Myocyte (in vitro differentiated cells): Measurements from ENCODE around the gene JPH4. TPM values are rescaled to one million over a fixed set of nuclear protein-coding genes. Genes with fewer than 3 reads are reported as not detected.

Source experiments
- DNase-seq: peaks from one replicate; pipeline ENCODE4 v3.0.0-alpha.2; 2012; ENCODE audit warnings: low read depth
- total RNA-seq: library from RNA; depleted of rRNA; stranded (reverse); fragments of >200 nt; gene quantifications from 2 replicates; pipeline ENCODE4 v1.2.3, GENCODE V29; 2014

The JPH4 gene
- total RNA-seq, 1 donor from 2014 or later, result not detected

GRCh38 chr14:23564876-23565275, 13.7 kb downstream of the JPH4 start:
- DNase-seq, result no peak

GRCh38 chr14:23564181-23564812, 14.3 kb downstream of the JPH4 start:
- DNase-seq, result no peak

GRCh38 chr14:23563473-23564180, 15.0 kb downstream of the JPH4 start:
- DNase-seq, result no peak

GRCh38 chr14:23562822-23563472, 15.6 kb downstream of the JPH4 start:
- DNase-seq, result peak; percentile 53

DNA sequence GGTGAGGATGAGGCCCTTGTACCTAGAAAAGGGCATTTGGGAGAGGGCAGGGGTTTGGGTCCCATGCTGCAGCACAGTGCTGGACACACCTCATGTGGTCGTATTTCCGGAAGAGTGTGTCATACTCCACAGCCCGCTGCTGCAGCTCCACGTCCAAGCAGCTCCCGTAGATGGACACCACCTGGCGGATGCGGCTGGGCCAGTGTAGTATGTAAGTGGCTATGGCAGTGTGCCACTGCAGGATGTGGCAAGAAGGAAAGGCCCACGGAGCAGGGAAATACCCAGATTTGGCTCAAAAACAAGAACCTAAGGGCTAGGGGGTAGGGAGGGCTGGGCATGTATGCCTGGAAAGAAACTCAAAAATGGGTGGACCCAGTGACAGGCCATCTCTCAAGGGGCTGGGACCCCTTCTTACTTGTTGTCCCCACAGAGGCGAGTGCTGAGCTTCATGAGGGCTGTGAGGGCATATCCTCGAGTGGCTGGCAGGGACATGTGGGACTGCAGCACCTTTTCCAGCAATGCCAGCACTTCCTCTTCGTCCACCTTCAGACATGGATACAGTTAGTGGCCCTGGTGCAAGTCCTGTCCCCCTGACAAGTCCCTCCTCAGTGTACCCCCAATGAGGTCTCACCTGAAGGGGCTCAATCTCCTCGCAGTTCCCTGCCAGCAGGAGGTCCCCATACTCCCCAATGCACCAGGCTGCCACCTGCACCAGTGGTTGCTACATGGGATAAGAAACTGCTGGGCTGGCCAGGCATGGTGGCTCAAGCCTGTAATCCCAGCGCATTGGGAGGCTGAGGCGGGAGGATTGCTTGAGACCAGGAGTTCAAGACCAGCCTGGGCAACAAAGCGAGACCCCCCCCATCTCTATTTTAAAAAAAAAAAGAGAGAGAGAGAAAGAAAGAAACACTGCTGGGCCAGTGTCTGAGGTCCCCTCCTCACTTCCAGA, 16.4 kb downstream of the JPH4 start:
- peak; percentile 44 for DNase-seq

DNA sequence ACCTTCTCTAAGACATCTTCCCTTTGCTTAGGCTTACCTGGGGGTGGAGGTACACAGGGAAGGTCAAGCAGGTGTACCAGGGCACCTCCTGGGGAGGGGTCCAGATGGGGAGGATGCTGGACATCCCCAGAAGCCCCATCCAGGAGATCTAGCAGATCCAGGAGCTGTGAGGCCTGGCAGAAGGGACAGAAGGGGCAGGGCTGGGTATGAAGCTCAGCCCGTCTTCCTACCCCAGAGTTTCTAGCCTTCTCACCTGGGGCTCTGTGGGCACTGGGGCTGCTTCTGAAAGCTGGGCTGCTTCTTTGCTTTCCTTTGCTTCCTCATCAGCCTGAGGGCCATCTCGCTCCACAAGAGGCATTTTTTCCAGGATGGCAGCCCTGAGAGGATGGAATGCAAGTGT, 17.3 kb downstream of the JPH4 start:
- no peak for DNase-seq

GRCh38 chr14:23559926-23560520, 18.6 kb downstream of the JPH4 start:
- DNase-seq, result no peak

DNA sequence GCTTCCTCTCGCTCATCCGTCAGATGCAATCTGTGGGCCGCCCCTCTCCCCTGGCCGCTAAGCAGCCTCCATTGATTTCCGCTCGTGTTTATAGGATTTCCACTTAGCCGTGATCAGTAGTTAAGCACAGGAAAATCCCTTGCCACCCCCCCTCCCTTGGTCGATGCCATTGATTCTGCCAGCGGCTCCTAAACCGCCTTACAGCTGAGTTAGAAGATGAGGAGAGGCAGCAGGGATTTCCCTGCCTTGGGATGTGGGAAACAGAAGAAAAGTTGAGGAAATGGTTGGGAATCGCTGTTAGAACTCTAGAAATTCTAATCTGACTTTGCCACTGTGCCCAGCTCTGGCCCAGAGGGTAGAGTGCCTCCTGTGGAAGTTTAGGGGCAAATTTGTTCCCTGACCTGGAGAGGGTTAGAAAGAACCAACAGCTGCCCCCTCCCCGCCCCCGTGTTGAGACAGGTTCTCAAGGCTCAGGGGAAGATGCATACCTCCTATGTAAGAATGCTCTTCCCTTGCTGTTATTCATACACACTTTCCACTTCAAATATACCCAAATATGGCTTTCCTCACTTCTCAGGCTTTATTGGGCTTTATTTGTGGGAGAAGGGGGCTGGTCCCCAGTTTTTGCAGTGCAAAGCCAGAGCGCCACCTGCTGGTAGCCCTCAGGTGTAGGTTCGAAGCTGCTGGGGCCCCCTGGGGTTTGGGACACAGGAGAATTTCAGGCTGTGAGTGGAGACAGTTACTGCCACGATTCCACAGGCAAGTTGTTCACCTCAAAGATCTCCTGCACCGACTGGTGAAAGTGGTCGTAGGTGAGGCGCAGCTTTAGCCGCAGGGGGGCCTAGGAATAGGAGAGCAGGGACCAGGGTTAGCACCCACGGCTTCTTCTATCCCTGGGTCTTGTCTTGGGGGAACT, 19.3 kb downstream of the JPH4 start:
- peak; percentile 65 for DNase-seq

DNA sequence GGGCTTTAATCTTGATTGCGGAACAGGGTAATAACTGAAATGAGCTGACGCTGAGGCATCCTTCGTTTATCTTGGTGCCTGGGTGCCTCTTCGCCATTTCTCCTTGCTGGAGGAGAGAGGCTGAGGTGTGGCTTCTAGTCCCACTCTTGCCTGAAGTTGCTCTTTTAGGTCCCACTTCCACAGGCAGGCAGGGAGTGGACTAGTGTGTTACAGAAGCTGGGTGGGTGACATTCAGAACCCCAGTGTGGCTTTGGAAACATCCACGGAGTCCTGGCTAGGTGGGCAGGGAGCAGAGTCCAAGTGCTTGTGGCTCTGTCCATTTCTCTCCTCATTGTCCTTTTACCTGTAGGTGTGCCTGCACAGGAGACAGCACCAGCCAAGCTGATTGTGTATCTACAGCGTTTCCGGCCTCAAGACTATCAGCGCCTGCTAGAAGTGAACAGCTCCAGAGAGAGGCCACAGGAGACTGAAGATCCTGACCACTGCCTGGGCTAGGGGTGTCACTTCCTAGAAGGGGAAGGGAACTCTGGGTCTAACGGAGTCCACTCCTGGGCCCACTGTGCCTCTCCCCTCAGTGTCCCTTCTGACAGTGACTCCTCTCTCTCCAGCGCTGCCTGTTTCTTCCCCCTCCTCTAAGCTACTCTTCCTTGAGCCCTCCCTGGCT, 20.1 kb downstream of the JPH4 start:
- DNase-seq, result no peak

DNA sequence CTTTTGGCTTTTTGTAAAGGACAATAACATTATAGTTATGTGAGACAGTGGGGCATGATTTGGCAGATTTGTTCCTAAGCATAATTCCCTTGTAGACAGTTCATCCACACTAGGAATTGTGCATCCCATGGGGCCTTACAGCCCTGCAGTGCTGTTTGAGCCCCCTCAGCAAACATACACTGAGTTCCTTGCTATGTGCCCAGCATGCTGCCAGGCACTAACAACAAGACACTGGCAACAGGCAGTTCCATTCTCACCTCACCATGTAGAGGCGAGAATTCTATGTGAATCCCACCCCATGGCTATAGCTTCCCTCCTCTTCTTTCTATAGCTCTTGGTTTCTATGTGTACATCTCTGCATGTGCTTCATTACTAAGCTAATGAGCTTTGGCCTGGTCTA, 20.6 kb downstream of the JPH4 start:
- no peak for DNase-seq

GRCh38 chr14:23557521-23557920, 21.1 kb downstream of the JPH4 start:
- DNase-seq, result no peak

DNA sequence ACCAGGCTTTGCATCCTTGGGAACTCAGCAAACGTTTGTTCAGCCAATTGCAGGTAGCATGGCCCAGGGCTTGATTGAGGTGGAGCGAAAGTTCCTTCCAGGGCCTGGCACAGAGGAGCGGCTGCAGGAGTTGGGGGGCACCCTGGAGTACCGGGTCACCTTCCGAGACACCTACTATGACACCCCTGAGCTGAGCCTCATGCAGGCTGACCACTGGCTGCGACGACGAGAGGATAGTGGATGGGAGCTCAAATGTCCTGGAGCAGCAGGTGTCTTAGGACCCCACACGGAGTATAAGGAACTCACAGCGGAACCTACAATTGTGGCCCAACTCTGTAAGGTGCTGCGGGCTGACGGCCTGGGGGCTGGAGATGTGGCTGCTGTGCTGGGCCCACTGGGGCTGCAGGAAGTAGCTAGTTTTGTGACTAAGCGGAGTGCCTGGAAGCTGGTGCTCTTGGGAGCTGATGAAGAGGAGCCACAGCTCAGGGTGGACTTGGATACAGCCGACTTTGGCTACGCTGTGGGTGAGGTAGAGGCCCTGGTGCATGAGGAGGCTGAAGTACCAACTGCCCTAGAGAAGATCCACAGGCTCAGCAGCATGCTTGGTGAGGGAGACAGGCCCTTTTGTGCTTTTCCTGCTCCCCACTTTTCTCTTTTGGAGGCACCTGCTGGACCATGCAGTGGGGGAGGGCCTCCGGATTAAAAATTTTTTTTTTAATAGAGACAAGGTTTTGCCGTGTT, 21.7 kb downstream of the JPH4 start:
- DNase-seq, result no peak

GRCh38 chr14:23555882-23556699, 22.5 kb downstream of the JPH4 start, which contains the start of gene THTPA:
Gene THTPA (plus strand): TSS chr14:23556271. CDS start chr14:23556758, 487 bp downstream.
- DNase-seq, result peak; percentile 96

DNA sequence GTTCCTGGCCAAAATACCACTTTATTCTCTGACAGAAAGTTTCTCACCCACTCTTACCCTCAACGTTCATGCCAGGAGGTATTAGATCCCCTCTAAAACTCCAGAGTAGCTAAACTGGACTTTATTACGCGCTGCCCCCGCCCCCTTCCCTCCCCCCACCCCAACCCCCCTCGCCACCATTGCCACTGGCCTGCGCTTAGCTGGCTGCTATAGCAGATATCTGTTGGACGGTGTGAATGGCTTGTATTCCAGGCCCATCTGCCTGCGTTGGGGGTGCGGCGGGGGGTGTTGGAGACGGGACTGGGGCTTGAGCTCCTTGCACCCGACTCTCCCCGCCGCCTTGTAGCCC, 23.1 kb downstream of the JPH4 start:
- DNase-seq, result no peak

DNA sequence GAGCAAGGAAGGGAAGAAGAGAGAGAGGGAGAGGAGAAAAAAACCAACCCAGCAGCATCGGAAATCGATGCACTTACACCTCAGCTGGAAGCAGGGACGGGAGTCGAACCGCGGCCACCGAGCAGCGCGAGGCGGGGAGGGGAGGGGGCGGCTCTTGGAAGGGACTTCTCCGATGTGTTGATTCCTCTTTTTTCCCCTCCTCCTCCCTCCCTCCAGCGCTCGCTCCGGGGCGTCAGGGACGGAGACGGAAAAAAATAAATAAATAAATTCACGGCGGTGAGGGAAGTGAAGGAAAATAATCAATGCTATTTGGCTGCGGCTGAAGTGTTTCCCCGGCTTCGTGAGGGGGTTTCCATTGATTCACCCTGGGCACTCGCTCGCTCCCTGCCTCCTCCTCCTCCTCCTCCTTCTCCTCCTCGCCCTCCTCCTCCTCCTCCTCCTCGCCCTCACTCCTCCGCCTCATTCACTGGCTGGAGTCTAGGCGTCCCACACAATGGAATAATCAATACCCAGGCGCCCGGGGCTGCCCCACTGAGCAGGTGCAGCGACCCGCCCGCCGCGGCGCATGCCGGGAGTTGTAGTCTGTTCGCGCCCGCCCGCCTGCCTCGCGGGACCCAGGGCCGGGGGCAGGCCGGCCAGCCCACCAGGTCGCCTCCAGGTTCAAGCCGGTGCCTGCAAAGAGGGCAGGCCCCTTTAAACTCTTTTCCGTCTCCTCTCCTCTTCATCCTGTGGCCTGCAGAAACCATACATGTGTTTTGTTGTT, 27.1 kb downstream of the JPH4 start, which contains the start of gene ZFHX2:
TSS of gene ZFHX2 (minus strand) at position 500 of the 763 bp plus-strand sequence. CDS start 16,440 bp downstream, outside the sequence.
- peak; percentile 77 for DNase-seq

DNA sequence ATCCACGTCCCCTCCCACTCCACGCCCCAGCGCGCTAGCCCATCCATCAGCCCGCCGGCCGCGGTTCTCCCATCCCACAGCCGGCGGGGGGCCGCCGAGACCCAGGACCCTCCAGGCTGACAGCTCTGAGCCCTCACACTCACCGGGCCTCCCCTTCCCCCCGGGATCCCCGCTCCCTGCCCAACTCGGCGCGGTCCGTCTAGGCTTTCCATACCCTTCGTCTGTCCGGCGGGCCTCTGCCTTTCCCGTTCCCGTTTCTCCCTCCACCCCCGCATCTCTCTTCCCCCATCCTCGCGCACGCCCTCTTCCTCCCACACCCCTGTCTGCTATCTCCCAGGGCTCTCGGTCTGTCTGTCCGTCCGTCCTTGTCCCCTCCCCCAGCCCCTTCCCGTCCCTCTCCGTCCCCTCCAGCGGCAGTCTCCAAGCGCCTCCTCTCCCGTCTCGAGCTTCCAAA, 27.8 kb downstream of the JPH4 start:
- DNase-seq, result no peak
